ENCODE data around the gene CYP27C1.

DNA sequence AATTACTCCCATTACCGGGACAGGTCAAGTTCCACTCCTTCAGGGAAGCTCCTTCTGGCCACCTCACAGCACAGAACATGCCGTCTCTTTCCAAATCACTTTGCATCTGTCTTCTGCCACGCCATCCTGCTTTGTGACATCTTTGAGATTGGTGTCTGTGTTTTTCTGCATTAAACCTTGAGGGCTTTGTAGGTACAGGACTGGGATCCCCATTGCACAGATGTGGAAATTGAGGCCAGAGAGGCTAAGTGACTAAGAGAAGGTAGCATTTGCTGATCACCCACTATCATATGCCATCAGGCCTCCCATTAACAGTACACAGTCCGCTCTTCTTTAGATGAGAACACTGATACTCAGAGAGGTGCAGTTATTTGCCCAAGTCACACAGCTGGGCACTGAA is 9.5 kb upstream of the CYP27C1 start:
- TF ChIP-seq, protein P1, sequence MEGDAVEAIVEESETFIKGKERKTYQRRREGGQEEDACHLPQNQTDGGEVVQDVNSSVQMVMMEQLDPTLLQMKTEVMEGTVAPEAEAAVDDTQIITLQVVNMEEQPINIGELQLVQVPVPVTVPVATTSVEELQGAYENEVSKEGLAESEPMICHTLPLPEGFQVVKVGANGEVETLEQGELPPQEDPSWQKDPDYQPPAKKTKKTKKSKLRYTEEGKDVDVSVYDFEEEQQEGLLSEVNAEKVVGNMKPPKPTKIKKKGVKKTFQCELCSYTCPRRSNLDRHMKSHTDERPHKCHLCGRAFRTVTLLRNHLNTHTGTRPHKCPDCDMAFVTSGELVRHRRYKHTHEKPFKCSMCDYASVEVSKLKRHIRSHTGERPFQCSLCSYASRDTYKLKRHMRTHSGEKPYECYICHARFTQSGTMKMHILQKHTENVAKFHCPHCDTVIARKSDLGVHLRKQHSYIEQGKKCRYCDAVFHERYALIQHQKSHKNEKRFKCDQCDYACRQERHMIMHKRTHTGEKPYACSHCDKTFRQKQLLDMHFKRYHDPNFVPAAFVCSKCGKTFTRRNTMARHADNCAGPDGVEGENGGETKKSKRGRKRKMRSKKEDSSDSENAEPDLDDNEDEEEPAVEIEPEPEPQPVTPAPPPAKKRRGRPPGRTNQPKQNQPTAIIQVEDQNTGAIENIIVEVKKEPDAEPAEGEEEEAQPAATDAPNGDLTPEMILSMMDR (conservative IDR thresholded peaks at IDR 0.05 in 1 of 2, IDR thresholded peaks at IDR 0.05 in 1 of 2; ENCODE audit: low read depth in 1 of 2, low read length in 2 of 2) = no peak
- no peak for TF ChIP-seq EZH2 (IDR thresholded peaks at IDR 0.05; ENCODE audit: low read length, missing control alignments)
